Left kidney (tissue), 2 donors: ENCODE data around the gene ZC3H12A. TPM values are rescaled to one million over a fixed set of nuclear protein-coding genes. Genes with fewer than 3 reads are reported as not detected.

Experiments used
- DNase-seq: peaks from one replicate; pipeline ENCODE4 v3.0.0-alpha.2; 2013
- polyA plus RNA-seq: library from polyadenylated mRNA; unstranded; fragments of 120-200 nt; gene quantifications from one replicate; pipeline ENCODE4 v1.2.1, GENCODE V29; 2013; ENCODE audit not compliant: insufficient read length

ZC3H12A gene
- polyA plus RNA-seq, 1 donor, result 1.7 TPM

- DNase-seq, result no peak
Measured at GRCh38 chr1:37455516-37455915, 18.9 kb upstream of the ZC3H12A start.

GRCh38 chr1:37456614-37457013 lies 17.8 kb upstream of the ZC3H12A start:
- no peak for DNase-seq

- no peak for DNase-seq
Measured at GRCh38 chr1:37458551-37458950, 15.8 kb upstream of the ZC3H12A start.

GRCh38 chr1:37461698-37462436 lies 12.5 kb upstream of the ZC3H12A start:
- no peak for DNase-seq

GRCh38 chr1:37464443-37464842 lies 9.9 kb upstream of the ZC3H12A start:
- DNase-seq, result no peak

GRCh38 chr1:37465593-37466517 lies 8.5 kb upstream of the ZC3H12A start:
- no peak for DNase-seq

GRCh38 chr1:37468037-37468436 lies 6.3 kb upstream of the ZC3H12A start:
- no peak for DNase-seq

GRCh38 chr1:37469386-37469785 lies 5.0 kb upstream of the ZC3H12A start:
- no peak for DNase-seq

GRCh38 chr1:37471345-37472231 lies 2.8 kb upstream of the ZC3H12A start:
- DNase-seq, result no peak

GRCh38 chr1:37472281-37472680 lies 2.1 kb upstream of the ZC3H12A start:
- DNase-seq, result no peak

GRCh38 chr1:37472994-37473393 lies 1.4 kb upstream of the ZC3H12A start:
- no peak for DNase-seq

GRCh38 chr1:37473431-37474045 lies 842 bp upstream of the ZC3H12A start:
- no peak for DNase-seq

- DNase-seq, result no peak
Measured at GRCh38 chr1:37474697-37475379, 458 bp downstream of the ZC3H12A start.

- no peak for DNase-seq
Measured at GRCh38 chr1:37475380-37476086, 1.2 kb downstream of the ZC3H12A start.

GRCh38 chr1:37476087-37476452 lies 1.7 kb downstream of the ZC3H12A start:
- no peak for DNase-seq

GRCh38 chr1:37476460-37477197 lies 2.2 kb downstream of the ZC3H12A start:
- no peak for DNase-seq

- DNase-seq, result no peak
Measured at GRCh38 chr1:37477198-37477931, 3.0 kb downstream of the ZC3H12A start.

- DNase-seq, result no peak
Measured at GRCh38 chr1:37477946-37478345, 3.6 kb downstream of the ZC3H12A start.

GRCh38 chr1:37478451-37478881 lies 4.1 kb downstream of the ZC3H12A start:
- no peak for DNase-seq
